Ovary (tissue), 3 donors: Measurements from ENCODE around the gene UCK2.

Experiments
- CTCF ChIP-seq, 3 donors: fragments of 450-650 bp in 2 of 3; fragments of 200-600 bp in 1 of 3; IDR thresholded peaks; one replicate each; pipeline versions ENCODE4 v1.5.1 to v1.8.0; 2016 to 2022; ENCODE audit warnings: antibody characterized with exemption in 3 of 3, mild to moderate bottlenecking in 1 of 3
- POLR2A ChIP-seq: fragments of 450-650 bp; IDR thresholded peaks from one replicate; pipeline ENCODE4 v1.6.1; 2017; ENCODE audit warnings: antibody characterized with exemption, mild to moderate bottlenecking, moderate library complexity
- donor health status: DM: no; HTN: no; CAD: no.

- TF ChIP-seq CTCF (IDR thresholded peaks at IDR 0.05) = no peak
- TF ChIP-seq POLR2A = no peak
Observed at GRCh38 chr1:165854101-165854845, 26.9 kb downstream of the UCK2 start.
